Fibroblast of skin of scalp (primary cell): ENCODE measurements around the gene KCNA10.
A peak's percentile ranks its signal among the peaks of the same experiment; 100 is the strongest.

Source experiments
- DNase-seq: peaks from one replicate; pipeline ENCODE4 v3.0.0-alpha.2; 2013

The KCNA10 gene

GRCh38 chr1:110477041-110477440 lies 41.9 kb downstream of the KCNA10 start:
- DNase-seq, result peak; percentile 29

GRCh38 chr1:110476028-110476765 lies 42.8 kb downstream of the KCNA10 start:
- no peak for DNase-seq

- no peak for DNase-seq
Observed at GRCh38 chr1:110475362-110476027, 43.5 kb downstream of the KCNA10 start.

GRCh38 chr1:110474444-110474843 lies 44.5 kb downstream of the KCNA10 start:
- no peak for DNase-seq

- no peak for DNase-seq
Observed at GRCh38 chr1:110472546-110472945, 46.4 kb downstream of the KCNA10 start.

- DNase-seq, result no peak
Observed at GRCh38 chr1:110471131-110471530, 47.8 kb downstream of the KCNA10 start.
